ENCODE data around the gene DPP6. TPM values are rescaled to one million over a fixed set of nuclear protein-coding genes. Genes with fewer than 3 reads are reported as not detected.

The DPP6 gene
- total RNA-seq, 2 experiments from 2014 or later, result not detected

- H3K27ac ChIP-seq (ENCODE audit: low read depth, low read length, poor library complexity, severe bottlenecking), result no peak overlapping the region
- H2AFZ ChIP-seq (ENCODE audit: low read length), result no peak overlapping the region
- no TSS peak for BruUV-seq (replicated peaks)
- ChIA-PET CTCF (ENCODE audit: unreplicated experiment) (interaction anchor here (0.7 kb wide), 1 partner anchor 38 kb away, joined by 4 read pairs; no protein-coding TSS in a partner anchor), POLR2A (interaction anchor here (0.6 to 0.9 kb wide), 2 partner anchors 13 to 180 kb away, joined by 3 read pairs; no protein-coding TSS in a partner anchor)
- H3K79me2 ChIP-seq (ENCODE audit: insufficient read depth, low read depth, low read length), result no peaks in the 10 kb centered on the region
- intact Hi-C loops (cut with micrococcal nuclease; ENCODE audit: unreplicated experiment), result no loop called here
- no peak overlapping the region for H3K4me2 ChIP-seq (ENCODE audit: low read length)
- no peaks in the 10 kb centered on the region for H3K4me1 ChIP-seq (ENCODE audit: insufficient read depth, low read length, poor library complexity, severe bottlenecking)
- no peaks in the 10 kb centered on the region for H3K9me3 ChIP-seq (ENCODE audit: low read length)
- no peak for TF ChIP-seq EZH2phosphoT487 (IDR thresholded peaks at IDR 0.05; ENCODE audit: borderline replicate concordance, low read depth, low read length)
- peak; percentile 20; the same call in 1 of the 2 replicates for TF ChIP-seq CTCF (conservative IDR thresholded peaks at IDR 0.05; ENCODE audit: low read length)
- no peak overlapping the region for H3K4me3 ChIP-seq (ENCODE audit: low read depth, low read length, poor library complexity, severe bottlenecking)
- no peaks in the 10 kb centered on the region for H3K9me2 ChIP-seq (ENCODE audit: insufficient read depth, low read length)
- DNase-seq (ENCODE audit: low spot score), result no peak
- no peaks in the 10 kb centered on the region for H3K36me3 ChIP-seq (ENCODE audit: insufficient read depth, low read length)
- H4K20me1 ChIP-seq (ENCODE audit: insufficient read depth, low read length), result no peaks in the 10 kb centered on the region
These were observed 862.8 kb downstream of the DPP6 start for GRCh38 chr7:154914996-154915380.

GRCh38 chr7:154915600-154915999 is 863.4 kb downstream of the DPP6 start:
- no peaks in the 10 kb centered on the region for H4K20me1 ChIP-seq (ENCODE audit: insufficient read depth, low read length)
- ChIA-PET CTCF (ENCODE audit: unreplicated experiment) (no interaction called here), POLR2A (interaction anchor here (0.5 to 0.9 kb wide), 2 partner anchors 12 to 1314 kb away, joined by 3 read pairs; no protein-coding TSS in a partner anchor)
- H2AFZ ChIP-seq (ENCODE audit: low read length), result no peak overlapping the region
- intact Hi-C loops (cut with micrococcal nuclease; ENCODE audit: unreplicated experiment), result no loop called here
- TF ChIP-seq EZH2phosphoT487 (IDR thresholded peaks at IDR 0.05; ENCODE audit: borderline replicate concordance, low read depth, low read length) (no peak), CTCF (conservative IDR thresholded peaks at IDR 0.05; ENCODE audit: low read length) (no peak)
- no peak for DNase-seq (ENCODE audit: low spot score)
- no peaks in the 10 kb centered on the region for H3K9me3 ChIP-seq (ENCODE audit: low read length)
- H3K4me2 ChIP-seq (ENCODE audit: low read length), result no peak overlapping the region
- no peaks in the 10 kb centered on the region for H3K36me3 ChIP-seq (ENCODE audit: insufficient read depth, low read length)
- no peak overlapping the region for H3K27ac ChIP-seq (ENCODE audit: low read depth, low read length, poor library complexity, severe bottlenecking)
- H3K9me2 ChIP-seq (ENCODE audit: insufficient read depth, low read length), result no peaks in the 10 kb centered on the region
- no peaks in the 10 kb centered on the region for H3K79me2 ChIP-seq (ENCODE audit: insufficient read depth, low read depth, low read length)
- H3K4me3 ChIP-seq (ENCODE audit: low read depth, low read length, poor library complexity, severe bottlenecking), result no peak overlapping the region
- BruUV-seq (replicated peaks), result no TSS peak
- H3K4me1 ChIP-seq (ENCODE audit: insufficient read depth, low read length, poor library complexity, severe bottlenecking), result no peaks in the 10 kb centered on the region

GRCh38 chr7:154916381-154916780 is 864.2 kb downstream of the DPP6 start:
- BruUV-seq (replicated peaks), result no TSS peak

More at GRCh38 chr7:154916381-154916780, 864.2 kb downstream of the DPP6 start:
- ChIA-PET CTCF (ENCODE audit: unreplicated experiment) (no interaction called here), POLR2A (interaction anchor here (0.5 kb wide), 1 partner anchor 1313 kb away, joined by 3 read pairs; no protein-coding TSS in a partner anchor)
- intact Hi-C loops (cut with micrococcal nuclease; ENCODE audit: unreplicated experiment), result no loop called here
- TF ChIP-seq CTCF (conservative IDR thresholded peaks at IDR 0.05; ENCODE audit: low read length) (no peak), EZH2phosphoT487 (IDR thresholded peaks at IDR 0.05; ENCODE audit: borderline replicate concordance, low read depth, low read length) (no peak)
- no peaks in the 10 kb centered on the region for H3K4me1 ChIP-seq (ENCODE audit: insufficient read depth, low read length, poor library complexity, severe bottlenecking)
- no peaks in the 10 kb centered on the region for H4K20me1 ChIP-seq (ENCODE audit: insufficient read depth, low read length)
- no peaks in the 10 kb centered on the region for H3K9me2 ChIP-seq (ENCODE audit: insufficient read depth, low read length)
- H3K9me3 ChIP-seq (ENCODE audit: low read length), result no peaks in the 10 kb centered on the region
- no peak overlapping the region for H3K27ac ChIP-seq (ENCODE audit: low read depth, low read length, poor library complexity, severe bottlenecking)
- no peak overlapping the region for H3K4me3 ChIP-seq (ENCODE audit: low read depth, low read length, poor library complexity, severe bottlenecking)
- no peaks in the 10 kb centered on the region for H3K79me2 ChIP-seq (ENCODE audit: insufficient read depth, low read depth, low read length)
- H2AFZ ChIP-seq (ENCODE audit: low read length), result no peak overlapping the region
- no peak for DNase-seq (ENCODE audit: low spot score)
- H3K36me3 ChIP-seq (ENCODE audit: insufficient read depth, low read length), result no peaks in the 10 kb centered on the region
- no peak overlapping the region for H3K4me2 ChIP-seq (ENCODE audit: low read length)
